H1 (cell line): ENCODE measurements around the gene INPP4B. TPM values are rescaled to one million over a fixed set of nuclear protein-coding genes. Genes with fewer than 3 reads are reported as not detected.

Experiments
- NRF1 ChIP-seq: IDR thresholded peaks from 2 replicates; pipeline ENCODE4 v1.6.1; 2011; ENCODE audit warnings: mild to moderate bottlenecking, low read depth, low read length, improper control_type of control experiment
- polyA plus RNA-seq, 7 experiments: library from polyadenylated mRNA; depleted of rRNA in 3 of 7; stranded (reverse) in 5 of 7; unstranded in 2 of 7; fragments of >200 nt in 5 of 7; fragments of 200-250 nt in 2 of 7; gene quantifications; 1 replicate in 5 of 7; 2 replicates in 1 of 7; 4 replicates in 1 of 7; pipeline versions ENCODE4 v1.2.1 to v1.2.3, GENCODE V29; 2011 to 2013; ENCODE audit warnings: missing spikeins in 2 of 7, mixed read lengths in 2 of 7
- total RNA-seq: library from RNA; stranded (reverse); fragmentation: NEBNext Ultra II Directional; extraction: Animal tissue kit (Norgen Biotek cat#: 25700); gene quantifications from 2 replicates; pipeline ENCODE4 v1.2.1, GENCODE V29; 2021
- TF ChIP-seq, protein P1 (sequence below): IDR thresholded peaks from 2 replicates; pipeline ENCODE4 v1.6.1; 2012; ENCODE audit warnings: low read length, inconsistent platforms

INPP4B gene
- total and polyA plus RNA-seq, 2 of the 8 experiments (the other 6 are each of a cell fraction or from before 2014, with no cell fraction given) = 0.11 to 0.54 TPM

DNA sequence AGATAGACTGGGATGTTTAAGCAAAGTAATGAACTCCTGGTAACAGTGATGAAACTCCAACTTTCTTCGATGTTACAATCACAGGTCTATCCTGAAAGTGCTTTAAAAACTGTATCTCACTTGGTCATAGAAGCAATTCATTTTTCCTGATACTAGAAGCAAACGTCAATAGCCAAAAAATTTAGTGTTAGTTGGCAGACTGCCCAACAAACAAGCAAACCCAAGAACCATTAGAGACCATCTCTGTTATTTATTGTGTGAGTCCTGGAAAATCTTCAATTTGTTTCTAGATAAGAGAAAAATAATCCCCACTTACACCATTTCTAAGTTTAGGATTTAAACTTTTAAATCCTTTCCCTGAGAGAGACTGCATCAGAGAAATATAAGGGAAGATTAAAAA lies 553.9 kb downstream of the INPP4B start (continued):
- TF ChIP-seq, protein P1, sequence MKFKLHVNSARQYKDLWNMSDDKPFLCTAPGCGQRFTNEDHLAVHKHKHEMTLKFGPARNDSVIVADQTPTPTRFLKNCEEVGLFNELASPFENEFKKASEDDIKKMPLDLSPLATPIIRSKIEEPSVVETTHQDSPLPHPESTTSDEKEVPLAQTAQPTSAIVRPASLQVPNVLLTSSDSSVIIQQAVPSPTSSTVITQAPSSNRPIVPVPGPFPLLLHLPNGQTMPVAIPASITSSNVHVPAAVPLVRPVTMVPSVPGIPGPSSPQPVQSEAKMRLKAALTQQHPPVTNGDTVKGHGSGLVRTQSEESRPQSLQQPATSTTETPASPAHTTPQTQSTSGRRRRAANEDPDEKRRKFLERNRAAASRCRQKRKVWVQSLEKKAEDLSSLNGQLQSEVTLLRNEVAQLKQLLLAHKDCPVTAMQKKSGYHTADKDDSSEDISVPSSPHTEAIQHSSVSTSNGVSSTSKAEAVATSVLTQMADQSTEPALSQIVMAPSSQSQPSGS = no peak
- no peak for TF ChIP-seq NRF1
